CD14-positive monocyte (primary cell): ENCODE data around the gene IGSF10. TPM values are rescaled to one million over a fixed set of nuclear protein-coding genes. Genes with fewer than 3 reads are reported as not detected.

Experiments
- DNase-seq, 3 donors: peaks; one replicate each; pipeline ENCODE4 v3.0.0-alpha.2; 2011 to 2022
- H2AFZ ChIP-seq: 2 replicates; pipeline ENCODE4 v1.6.0; 2012; ENCODE audit warnings: mild to moderate bottlenecking, low read depth, low read length, inconsistent platforms; ENCODE audit not compliant: insufficient read depth, poor library complexity, severe bottlenecking
- H3K27ac ChIP-seq, 2 donors: 1 replicate in 1 of 2; 2 replicates in 1 of 2; pipeline ENCODE4 v1.5.1; 2012 to 2013; ENCODE audit warnings: low read length in 2 of 2, control low read depth in 1 of 2, inconsistent platforms in 1 of 2, low read depth in 1 of 2, mild to moderate bottlenecking in 1 of 2
- H3K27me3 ChIP-seq, 2 donors: one replicate each; pipeline versions ENCODE4 v1.6.0 to v1.6.1; 2011 to 2013; ENCODE audit warnings: low read length in 2 of 2; ENCODE audit not compliant: control insufficient read depth in 2 of 2, insufficient read depth in 2 of 2
- H3K36me3 ChIP-seq, 2 donors: replicated peaks in 1 of 2; 1 replicate in 1 of 2; 2 replicates in 1 of 2; pipeline versions ENCODE4 v1.5.1 to v1.6.1; 2012 to 2013; ENCODE audit warnings: low read length in 2 of 2, control low read depth in 1 of 2, inconsistent platforms in 1 of 2, mild to moderate bottlenecking in 1 of 2; ENCODE audit not compliant: insufficient read depth in 2 of 2, control insufficient read depth in 1 of 2
- H3K4me1 ChIP-seq, 2 donors: 1 replicate in 1 of 2; 2 replicates in 1 of 2; pipeline versions ENCODE4 v1.5.1 to v1.6.1; 2012 to 2013; ENCODE audit warnings: low read length in 2 of 2, control low read depth in 1 of 2, inconsistent platforms in 1 of 2, mild to moderate bottlenecking in 1 of 2, moderate library complexity in 1 of 2; ENCODE audit not compliant: insufficient read depth in 2 of 2, control insufficient read depth in 1 of 2
- H3K4me2 ChIP-seq: replicated peaks from 2 replicates; pipeline ENCODE3; 2012; ENCODE audit warnings: low read length, moderate library complexity, mild to moderate bottlenecking; ENCODE audit not compliant: poor library complexity, severe bottlenecking; ENCODE audit errors: extremely low read depth
- H3K4me3 ChIP-seq, 3 experiments: fragments of 200-600 bp in 1 of 3; sonication (generic) in 1 of 3; replicated peaks in 1 of 3; 1 replicate in 2 of 3; 2 replicates in 1 of 3; pipeline ENCODE4 v1.5.1; 2011 to 2013; ENCODE audit warnings: low read length in 3 of 3, mild to moderate bottlenecking in 3 of 3, control low read depth in 2 of 3, low read depth in 2 of 3, inconsistent platforms in 1 of 3, moderate library complexity in 1 of 3
- H3K79me2 ChIP-seq: 2 replicates; pipeline ENCODE4 v1.6.0; 2012; ENCODE audit warnings: mild to moderate bottlenecking, control low read depth, inconsistent platforms, low read length, moderate library complexity; ENCODE audit not compliant: insufficient read depth
- H3K9ac ChIP-seq: 2 replicates; pipeline ENCODE4 v1.6.0; 2017; ENCODE audit warnings: low read length, mild to moderate bottlenecking; ENCODE audit not compliant: insufficient read depth, poor library complexity, severe bottlenecking
- H3K9me3 ChIP-seq, 2 donors: replicated peaks in 1 of 2; 1 replicate in 1 of 2; 2 replicates in 1 of 2; pipeline versions ENCODE4 v1.5.1 to v1.6.1; 2012 to 2013; ENCODE audit warnings: low read length in 2 of 2, control low read depth in 1 of 2; ENCODE audit not compliant: control insufficient read depth in 1 of 2, insufficient read depth in 1 of 2
- H4K20me1 ChIP-seq: 2 replicates; pipeline ENCODE4 v1.6.0; 2012; ENCODE audit warnings: mild to moderate bottlenecking, low read length, control low read depth, moderate library complexity; ENCODE audit not compliant: insufficient read depth
- H3K27ac Mint-ChIP-seq, 7 donors: one replicate each; pipeline ENCODE4 v1.8.0; 2020; ENCODE audit warnings: mild to moderate bottlenecking in 7 of 7, mixed read lengths in 7 of 7, moderate library complexity in 6 of 7, inconsistent platforms in 2 of 7
- H3K27me3 Mint-ChIP-seq, 3 donors: one replicate each; pipeline ENCODE4 v1.8.0; 2021 to 2022; ENCODE audit warnings: low read depth in 3 of 3, mild to moderate bottlenecking in 3 of 3, mixed read lengths in 3 of 3, moderate library complexity in 3 of 3, inconsistent platforms in 1 of 3
- H3K36me3 Mint-ChIP-seq, 2 donors: one replicate each; pipeline ENCODE4 v1.8.0; 2020; ENCODE audit warnings: mixed read lengths in 2 of 2, inconsistent platforms in 1 of 2, mild to moderate bottlenecking in 1 of 2
- H3K4me1 Mint-ChIP-seq: one replicate; pipeline ENCODE4 v1.8.0; 2020; ENCODE audit warnings: mild to moderate bottlenecking, mixed read lengths
- H3K4me3 Mint-ChIP-seq, 2 donors: one replicate each; pipeline ENCODE4 v1.8.0; 2020; ENCODE audit warnings: mild to moderate bottlenecking in 2 of 2, mixed read lengths in 2 of 2, moderate library complexity in 1 of 2
- H3K9me3 Mint-ChIP-seq, 7 donors: one replicate each; pipeline ENCODE4 v1.8.0; 2020 to 2022; ENCODE audit warnings: mixed read lengths in 7 of 7, mild to moderate bottlenecking in 6 of 7, moderate library complexity in 6 of 7, inconsistent platforms in 2 of 7
- CTCF ChIP-seq: fragments of 200-600 bp; IDR thresholded peaks from one replicate; pipeline ENCODE4 v1.8.0; 2022; ENCODE audit warnings: antibody characterized with exemption, mild to moderate bottlenecking
- WGBS: methylation state at CpG from one replicate; pipeline ENCODE4 v1.1.5; 2013; ENCODE audit warnings: missing lambda C conversion rate; ENCODE audit not compliant: insufficient coverage; 5-methylcytosine and 5-hydroxymethylcytosine counted together
- intact Hi-C, 2 donors: fragments of 100-400 bp; cut with micrococcal nuclease; formaldehyde crosslinking; loops; one replicate each; pipeline versions ENCODE4 v1.15.0 to v1.15.1; 2023
- polyA plus RNA-seq, 3 donors: library from polyadenylated mRNA; depleted of rRNA in 1 of 3; unstranded in 2 of 3; stranded (reverse) in 1 of 3; fragments of 300-500 nt in 2 of 3; fragments of >200 nt in 1 of 3; fragmentation: Illumina TruSeq in 2 of 3; gene quantifications; 1 replicate in 2 of 3; 2 replicates in 1 of 3; pipeline ENCODE4 v1.2.3, GENCODE V29; 2012 to 2021
- small RNA-seq: library from RNA; depleted of rRNA; stranded (forward); fragments of <200 nt; gene quantifications from one replicate; pipeline ENCODE3, GENCODE V24; 2012; ENCODE audit warnings: low read depth; ENCODE audit not compliant: insufficient read length

Gene IGSF10
- polyA plus RNA-seq, 3 donors, result 0.05 to 0.29 TPM; not detected in 1

GRCh38 chr3:151412989-151413388 is 47.9 kb downstream of the IGSF10 start:
- DNase-seq, result no peak

More at GRCh38 chr3:151412989-151413388, 47.9 kb downstream of the IGSF10 start:
- Histone ChIP-seq H3K27ac (no peak overlapping the region), H3K27me3 (no peaks in the 10 kb centered on the region), H3K4me2 (no peak overlapping the region), H3K4me3 (no peak overlapping the region), H3K9me3 (peaks cover 0 to 4% of the 10 kb centered on the region in 2 donors), H2AFZ (no peak overlapping the region), H3K79me2 (no peaks in the 10 kb centered on the region), H3K4me1 (no peaks in the 10 kb centered on the region), H4K20me1 (no peaks in the 10 kb centered on the region), H3K36me3 (no peaks in the 10 kb centered on the region), H3K9ac (no peak overlapping the region)
- no peak overlapping the region for H3K27ac Mint-ChIP-seq
- H3K4me3 Mint-ChIP-seq, result no peak overlapping the region
- peaks cover 0 to 3% (median 2%) of the 10 kb centered on the region in 3 donors for H3K27me3 Mint-ChIP-seq
- WGBS, result 100% methylated on average over 2 of the region's 5 CpGs
- intact Hi-C loops, result no loop called here
- no peak for TF ChIP-seq CTCF
- no peaks in the 10 kb centered on the region for H3K4me1 Mint-ChIP-seq
- H3K36me3 Mint-ChIP-seq, result no peaks in the 10 kb centered on the region
- H3K9me3 Mint-ChIP-seq, result peaks cover 0 to 8% (median 0%) of the 10 kb centered on the region in 7 donors

Small RNA genes lying within 50 kb of the gene (small RNA-seq; reads per million reads assigned to genes)
- not detected for gene AC117454.1

Other genes with a start within 250 kb of the IGSF10 start
- gene P2RY14, start 182.5 kb downstream of the IGSF10 start, polyA plus RNA-seq, result under 1 TPM; 0.20 to 0.67 (median 0.50) TPM
- under 1 TPM in 1 of 3 donors, not detected in 2; 0.15 TPM for gene GPR87, start 144.2 kb downstream of the IGSF10 start, polyA plus RNA-seq
- gene P2RY13, start 131.5 kb downstream of the IGSF10 start, polyA plus RNA-seq, result 100 to 1,000 TPM in 1 of 3 donors, 10 to 100 TPM in 2; 45.6 to 144 (median 80.0) TPM
- 1 to 10 TPM; 1.9 to 3.0 (median 2.7) TPM for gene P2RY12, start 76.3 kb downstream of the IGSF10 start, polyA plus RNA-seq